Mammary epithelial cell (primary cell): Measurements from ENCODE around the gene NRXN2.

Experiments used
- EZH2 ChIP-seq: IDR thresholded peaks from 2 replicates; pipeline ENCODE4 v1.6.1; 2012; ENCODE audit warnings: low read length, inconsistent platforms, borderline replicate concordance
- TF ChIP-seq, protein P1 (sequence below), 2 donors: IDR thresholded peaks in 1 of 2; conservative IDR thresholded peaks in 1 of 2; 2 replicates each; pipeline ENCODE4 v1.5.1; 2011 to 2012; ENCODE audit warnings: inconsistent platforms in 2 of 2, low read length in 2 of 2, mild to moderate bottlenecking in 2 of 2, control low read depth in 1 of 2, low read depth in 1 of 2; ENCODE audit not compliant: insufficient read depth in 1 of 2; ENCODE audit errors: extremely low read depth in 1 of 2

DNA sequence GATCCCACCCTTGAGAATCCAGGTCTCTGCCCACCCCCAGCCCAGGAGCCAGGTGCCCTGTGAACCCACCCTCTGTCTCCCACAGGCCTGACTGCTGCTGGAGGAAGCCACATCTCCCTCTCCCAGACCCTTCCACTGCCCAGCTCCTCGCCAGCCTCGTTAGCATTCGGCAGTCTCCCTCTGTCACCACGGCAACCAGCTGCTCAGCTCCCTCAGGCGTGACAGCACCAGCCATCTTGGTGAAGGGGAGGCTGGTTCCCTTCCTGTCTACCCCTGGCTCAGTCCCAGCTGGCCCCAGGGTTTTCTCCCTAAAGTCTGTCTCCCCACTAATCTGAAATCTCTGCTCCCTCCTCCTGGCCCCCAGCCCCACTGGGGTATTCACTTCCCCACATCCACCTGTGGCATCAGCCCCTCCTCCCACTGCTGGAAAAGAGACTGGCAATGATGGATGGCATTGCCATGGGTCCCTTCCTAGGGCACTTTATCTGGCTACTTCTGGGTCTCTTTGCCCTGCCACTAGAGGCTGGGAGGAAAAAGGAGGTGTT lies 28.1 kb downstream of the NRXN2 start:
- TF ChIP-seq, protein P1, sequence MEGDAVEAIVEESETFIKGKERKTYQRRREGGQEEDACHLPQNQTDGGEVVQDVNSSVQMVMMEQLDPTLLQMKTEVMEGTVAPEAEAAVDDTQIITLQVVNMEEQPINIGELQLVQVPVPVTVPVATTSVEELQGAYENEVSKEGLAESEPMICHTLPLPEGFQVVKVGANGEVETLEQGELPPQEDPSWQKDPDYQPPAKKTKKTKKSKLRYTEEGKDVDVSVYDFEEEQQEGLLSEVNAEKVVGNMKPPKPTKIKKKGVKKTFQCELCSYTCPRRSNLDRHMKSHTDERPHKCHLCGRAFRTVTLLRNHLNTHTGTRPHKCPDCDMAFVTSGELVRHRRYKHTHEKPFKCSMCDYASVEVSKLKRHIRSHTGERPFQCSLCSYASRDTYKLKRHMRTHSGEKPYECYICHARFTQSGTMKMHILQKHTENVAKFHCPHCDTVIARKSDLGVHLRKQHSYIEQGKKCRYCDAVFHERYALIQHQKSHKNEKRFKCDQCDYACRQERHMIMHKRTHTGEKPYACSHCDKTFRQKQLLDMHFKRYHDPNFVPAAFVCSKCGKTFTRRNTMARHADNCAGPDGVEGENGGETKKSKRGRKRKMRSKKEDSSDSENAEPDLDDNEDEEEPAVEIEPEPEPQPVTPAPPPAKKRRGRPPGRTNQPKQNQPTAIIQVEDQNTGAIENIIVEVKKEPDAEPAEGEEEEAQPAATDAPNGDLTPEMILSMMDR (conservative IDR thresholded peaks at IDR 0.05 in 1 of 2, IDR thresholded peaks at IDR 0.05 in 1 of 2; ENCODE audit: extremely low read depth in 1 of 2, insufficient read depth in 1 of 2, low read depth in 1 of 2, low read length in 2 of 2) = no peak
- no peak for TF ChIP-seq EZH2
